Prostate gland (tissue), 2 donors: ENCODE measurements around the gene ACP1. TPM values are rescaled to one million over a fixed set of nuclear protein-coding genes. Genes with fewer than 3 reads are reported as not detected.

Experiments
- DNase-seq: peaks from one replicate; pipeline ENCODE4 v3.0.0-alpha.2; 2019; ENCODE audit warnings: low spot score
- H3K27ac ChIP-seq, 2 donors: fragments of 200-600 bp; sonication (generic); 2 replicates each; pipeline ENCODE4 v1.5.1; 2017 to 2019
- H3K27me3 ChIP-seq: fragments of 200-600 bp; sonication (generic); replicated peaks from 2 replicates; pipeline ENCODE4 v1.5.1; 2019; ENCODE audit not compliant: insufficient read depth
- H3K36me3 ChIP-seq, 2 donors: fragments of 200-600 bp; sonication (generic); 1 replicate in 1 of 2; 2 replicates in 1 of 2; pipeline versions ENCODE4 v1.5.1 to v1.8.1; 2017 to 2019
- H3K4me1 ChIP-seq: fragments of 200-600 bp; sonication (generic); replicated peaks from 2 replicates; pipeline ENCODE4 v1.5.1; 2019
- H3K4me3 ChIP-seq, 2 donors: fragments of 200-600 bp; sonication (generic); 2 replicates each; pipeline ENCODE4 v1.5.1; 2017 to 2019
- H3K9me3 ChIP-seq: fragments of 200-600 bp; sonication (generic); 2 replicates; pipeline ENCODE4 v1.5.1; 2017
- CTCF ChIP-seq, 4 experiments: fragments of 200-600 bp in 2 of 4; fragments of 450-650 bp in 2 of 4; sonication (generic) in 2 of 4; IDR thresholded peaks; 1 replicate in 3 of 4; 2 replicates in 1 of 4; pipeline ENCODE4 v1.5.1; 2016 to 2019; ENCODE audit warnings: antibody characterized with exemption in 4 of 4, mild to moderate bottlenecking in 2 of 4, moderate library complexity in 2 of 4
- POLR2A ChIP-seq: fragments of 450-650 bp; IDR thresholded peaks from one replicate; pipeline ENCODE4 v1.6.1; 2016; ENCODE audit warnings: antibody characterized with exemption, mild to moderate bottlenecking
- POLR2AphosphoS5 ChIP-seq: sonication (generic); formaldehyde crosslinking; IDR thresholded peaks from one replicate; pipeline ENCODE4 v1.6.1; 2017; ENCODE audit warnings: antibody characterized with exemption
- WGBS: methylation state at CpG from one replicate; pipeline ENCODE4 v1.1.5; 2018; 5-methylcytosine and 5-hydroxymethylcytosine counted together
- intact Hi-C: fragments of 100-400 bp; cut with DNase I; formaldehyde crosslinking; loops from one replicate; pipeline ENCODE4 v1.14.2; 2022
- total RNA-seq, 2 donors: library from RNA; depleted of rRNA; stranded (reverse); fragments of >200 nt; gene quantifications; one replicate each; pipeline ENCODE4 v1.1.0, GENCODE V29; 2016

The ACP1 gene
- total RNA-seq, 2 donors from 2014 or later, result 96.9 to 116 TPM

GRCh38 chr2:237878-238277, 26.9 kb upstream of the ACP1 start:
- TF ChIP-seq CTCF (IDR thresholded peaks at IDR 0.05) (no peak), POLR2A (no peak)
- Histone ChIP-seq H3K4me1 (no peaks in the 10 kb centered on the region), H3K27me3 (no peaks in the 10 kb centered on the region), H3K36me3 (no peaks in the 10 kb centered on the region), H3K9me3 (no peaks in the 10 kb centered on the region), H3K27ac (no peak overlapping the region), H3K4me3 (no peak overlapping the region)
- DNase-seq, result no peak
- WGBS, result 84% methylated on average over 6 of the region's 6 CpGs
- intact Hi-C loops, result no loop called here

GRCh38 chr2:238431-238830, 26.3 kb upstream of the ACP1 start:
- Histone ChIP-seq H3K9me3 (no peaks in the 10 kb centered on the region), H3K4me1 (no peaks in the 10 kb centered on the region), H3K27ac (no peak overlapping the region), H3K27me3 (no peaks in the 10 kb centered on the region), H3K4me3 (no peak overlapping the region), H3K36me3 (no peaks in the 10 kb centered on the region)
- 59% methylated on average over 3 of the region's 3 CpGs for WGBS
- intact Hi-C loops, result no loop called here
- DNase-seq, result no peak
- TF ChIP-seq CTCF (IDR thresholded peaks at IDR 0.05), result no peak
- TF ChIP-seq POLR2AphosphoS5, result no peak
- no peak for TF ChIP-seq POLR2A

- Histone ChIP-seq H3K4me3 (no peak overlapping the region), H3K4me1 (no peaks in the 10 kb centered on the region), H3K27ac (no peak overlapping the region), H3K9me3 (no peaks in the 10 kb centered on the region), H3K36me3 (no peaks in the 10 kb centered on the region), H3K27me3 (no peaks in the 10 kb centered on the region)
- TF ChIP-seq CTCF (IDR thresholded peaks at IDR 0.05) (no peak), POLR2AphosphoS5 (no peak), POLR2A (no peak)
- intact Hi-C loops, result no loop called here
- no peak for DNase-seq
- WGBS, result 89% methylated on average over 5 of the region's 5 CpGs
Observed at GRCh38 chr2:238869-239268, 25.9 kb upstream of the ACP1 start.

DNA sequence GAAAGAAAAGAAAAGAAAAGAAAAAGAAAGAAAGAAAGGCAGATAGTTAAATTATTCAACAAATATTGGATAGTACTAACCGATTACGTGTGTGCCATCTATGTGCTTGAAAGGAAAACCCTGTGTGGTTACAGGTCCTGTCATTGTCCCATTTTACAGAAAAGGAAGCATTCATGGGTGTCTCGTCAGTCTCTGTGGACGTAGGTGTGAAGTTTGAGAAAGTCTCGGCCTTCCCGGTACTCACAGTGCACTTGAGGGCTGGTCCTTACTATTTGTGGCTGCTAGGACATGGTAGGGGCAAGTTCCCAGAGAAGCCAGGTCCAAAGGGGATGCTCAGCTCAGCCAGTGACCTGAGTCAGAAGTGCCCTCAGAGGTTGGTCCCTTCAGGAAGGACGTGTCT, 20.2 kb upstream of the ACP1 start:
- no peaks in the 10 kb centered on the region for H3K4me1 ChIP-seq
- no peaks in the 10 kb centered on the region for H3K36me3 ChIP-seq
- TF ChIP-seq POLR2AphosphoS5 (no peak), CTCF (IDR thresholded peaks at IDR 0.05) (no peak)
- H3K27ac ChIP-seq, result no peak overlapping the region
- intact Hi-C loops, result loop anchor here (10.0 kb wide), 1 partner anchor 50 kb away; no protein-coding TSS in a partner anchor
- 93% methylated on average over 7 of the region's 7 CpGs for WGBS
- H3K27me3 ChIP-seq, result no peaks in the 10 kb centered on the region
- DNase-seq, result no peak
- no peaks in the 10 kb centered on the region for H3K9me3 ChIP-seq
- no peak overlapping the region for H3K4me3 ChIP-seq

GRCh38 chr2:246489-247144, 18.1 kb upstream of the ACP1 start:
- Histone ChIP-seq H3K27me3 (no peaks in the 10 kb centered on the region), H3K9me3 (no peaks in the 10 kb centered on the region), H3K27ac (no peak overlapping the region), H3K36me3 (no peaks in the 10 kb centered on the region), H3K4me1 (no peaks in the 10 kb centered on the region), H3K4me3 (no peak overlapping the region)
- no peak for TF ChIP-seq POLR2AphosphoS5
- peak in 3 of 4 experiments; percentile 49 to 66 (median 50) for TF ChIP-seq CTCF (IDR thresholded peaks at IDR 0.05)
- peak; percentile 33 for DNase-seq
- intact Hi-C loops, result loop anchor here (5.0 to 10.0 kb wide), 2 partner anchors 48 to 391 kb away; no protein-coding TSS in a partner anchor
- WGBS, result 58% methylated on average over 6 of the region's 6 CpGs
